A673 (cell line): ENCODE results near the gene SPTAN1. TPM values are rescaled to one million over a fixed set of nuclear protein-coding genes. Genes with fewer than 3 reads are reported as not detected.
"Not testable (repeated sequence)": the region's sequence is repeated elsewhere in the genome, so short reads cannot be mapped to it uniquely, and the experiment has no call there.

Experiments used
- BruUV-seq: library from RNA; stranded (reverse); fragments of 400-500 nt; replicated peaks from 2 replicates; lab custom pipeline; 2021; lab: Mats Ljungman, UMichigan
- CTCF ChIA-PET: fragments of 300-600 bp; sonication (Branson Sonifier 250); formaldehyde crosslinking; loops from one replicate; lab custom pipeline; 2022; ENCODE audit warnings: antibody characterized with exemption; lab: Charles Lee
- POLR2A ChIA-PET: fragments of 300-600 bp; sonication (Branson Sonifier 250); formaldehyde crosslinking; loops from one replicate; lab custom pipeline; 2022; ENCODE audit warnings: antibody characterized with exemption; ENCODE audit not compliant: low non-redundant PET; lab: Charles Lee
- DNase-seq: peaks from one replicate; pipeline ENCODE4 v3.0.0-alpha.2; 2015; ENCODE audit warnings: low spot score
- H3K27ac ChIP-seq: fragments of 200-600 bp; sonication (generic); 2 replicates; pipeline ENCODE4 v1.5.1; 2016; ENCODE audit warnings: mixed run types, low read depth, mild to moderate bottlenecking, mixed read lengths, antibody characterized with exemption, low read length; ENCODE audit not compliant: poor library complexity, severe bottlenecking
- H3K27me3 ChIP-seq: fragments of 200-600 bp; sonication (generic); replicated peaks from 2 replicates; pipeline ENCODE4 v1.6.1; 2017; ENCODE audit warnings: mixed run types, low read depth, mild to moderate bottlenecking, mixed read lengths, antibody characterized with exemption, low read length; ENCODE audit not compliant: insufficient read depth, poor library complexity
- H3K36me3 ChIP-seq: fragments of 200-600 bp; sonication (generic); 2 replicates; pipeline ENCODE4 v1.6.1; 2016; ENCODE audit warnings: mixed run types, mild to moderate bottlenecking, mixed read lengths, antibody characterized with exemption, low read length; ENCODE audit not compliant: insufficient read depth, poor library complexity, severe bottlenecking
- H3K4me1 ChIP-seq: fragments of 200-600 bp; sonication (generic); 2 replicates; pipeline ENCODE4 v1.6.1; 2017; ENCODE audit warnings: mixed run types, mild to moderate bottlenecking, mixed read lengths, antibody characterized with exemption, low read length; ENCODE audit not compliant: insufficient read depth, poor library complexity, severe bottlenecking
- H3K4me3 ChIP-seq: fragments of 200-600 bp; sonication (generic); 2 replicates; pipeline ENCODE4 v1.5.1; 2016; ENCODE audit warnings: low read depth, mixed run types, mild to moderate bottlenecking, mixed read lengths, low read length; ENCODE audit not compliant: poor library complexity, severe bottlenecking
- H3K9me3 ChIP-seq: fragments of 200-600 bp; sonication (generic); 2 replicates; pipeline ENCODE4 v1.6.1; 2016; ENCODE audit warnings: mixed run types, low read depth, mild to moderate bottlenecking, mixed read lengths, antibody characterized with exemption, low read length; ENCODE audit not compliant: poor library complexity, severe bottlenecking
- CTCF ChIP-seq: fragments of 300-800, 200-600 bp; sonication (generic); conservative IDR thresholded peaks from 2 replicates; pipeline ENCODE4 v1.5.1; 2017; ENCODE audit warnings: low read depth, mild to moderate bottlenecking, antibody characterized with exemption, low read length, moderate library complexity, mixed read lengths
- EZH2 ChIP-seq: fragments of 200-600 bp; sonication (generic); IDR thresholded peaks from 2 replicates; pipeline ENCODE4 v1.6.1; 2017; ENCODE audit warnings: borderline replicate concordance, low read depth, mild to moderate bottlenecking, mixed read lengths, antibody characterized with exemption, low read length; ENCODE audit not compliant: poor library complexity, severe bottlenecking
- intact Hi-C: fragments of 100-400 bp; cut with micrococcal nuclease; formaldehyde crosslinking; loops from one replicate; pipeline ENCODE4 v1.10.0; 2022; ENCODE audit not compliant: unreplicated experiment
- total RNA-seq: library from RNA; stranded (reverse); gene quantifications from 2 replicates; pipeline ENCODE4 v1.2.3, GENCODE V29; 2021

Gene SPTAN1
- total RNA-seq, 1 experiment from 2014 or later, result 262 TPM

GRCh38 chr9:128648206-128648605, 95.8 kb downstream of the SPTAN1 start:
- H3K27ac ChIP-seq, H3K4me1 ChIP-seq, H3K9me3 ChIP-seq, POLR2A ChIA-PET, H3K27me3 ChIP-seq, H3K4me3 ChIP-seq, BruUV-seq, H3K36me3 ChIP-seq, CTCF ChIA-PET: not testable (repeated sequence)
- intact Hi-C loops, result loop anchor here (5.0 kb wide), 1 partner anchor 54 kb away; the partner anchor contains the start of gene PKN3
- peak; percentile 70 for DNase-seq
- TF ChIP-seq CTCF, result peak; percentile 42

GRCh38 chr9:128651798-128652197, 99.4 kb downstream of the SPTAN1 start:
- Histone ChIP-seq H3K4me1 (no peaks in the 10 kb centered on the region), H3K27me3 (no peaks in the 10 kb centered on the region), H3K36me3 (peaks cover 3% of the 10 kb centered on the region), H3K9me3 (no peaks in the 10 kb centered on the region), H3K27ac (no peak overlapping the region), H3K4me3 (no peak overlapping the region)
- no TSS peak for BruUV-seq
- TF ChIP-seq EZH2 (no peak), CTCF (no peak)
- DNase-seq, result no peak
- intact Hi-C loops, result no loop called here
- ChIA-PET CTCF (no interaction called here), POLR2A (interaction anchor here (0.6 kb wide), 1 partner anchor 323 kb away, joined by 4 read pairs; no protein-coding TSS in a partner anchor)

GRCh38 chr9:128653908-128654307, 101.5 kb downstream of the SPTAN1 start:
- Histone ChIP-seq H3K27ac (no peak overlapping the region), H3K9me3 (no peaks in the 10 kb centered on the region), H3K36me3 (no peaks in the 10 kb centered on the region), H3K4me3 (no peak overlapping the region), H3K4me1 (no peaks in the 10 kb centered on the region), H3K27me3 (no peaks in the 10 kb centered on the region)
- intact Hi-C loops, result no loop called here
- DNase-seq, result no peak
- POLR2A ChIA-PET, result no interaction called here
- no TSS peak for BruUV-seq
- CTCF ChIA-PET, result no interaction called here
- no peak for TF ChIP-seq EZH2
- no peak for TF ChIP-seq CTCF
